IMR-90 (cell line): ENCODE data around the gene FARS2. TPM values are rescaled to one million over a fixed set of nuclear protein-coding genes. Genes with fewer than 3 reads are reported as not detected.

Experiments used
- ATAC-seq: fragments of 200-7000 bp; cut with Tn5 transposase; 2 replicates; pipeline ENCODE4 v1.9.1; 2020; ENCODE audit warnings: low read depth, mild to moderate bottlenecking, moderate library complexity
- BruUV-seq: library from RNA; stranded (reverse); fragments of 400-500 nt; replicated peaks from 2 replicates; lab custom pipeline; 2021; lab: Mats Ljungman, UMichigan
- CTCF ChIA-PET: fragments of 300-600 bp; formaldehyde crosslinking; extraction: SDS; loops from one replicate; lab custom pipeline; 2021; ENCODE audit warnings: antibody characterized with exemption; lab: Yijun Ruan, JAX
- POLR2A ChIA-PET: fragments of 300-600 bp; sonication (Branson Sonifier 250); formaldehyde crosslinking; loops from one replicate; lab custom pipeline; 2022; ENCODE audit warnings: antibody characterized with exemption; ENCODE audit not compliant: unreplicated experiment; lab: Charles Lee
- DNase-seq: peaks from one replicate; pipeline ENCODE4 v3.0.0; 2013
- H2AFZ ChIP-seq: replicated peaks from 2 replicates; pipeline ENCODE3; 2013; ENCODE audit warnings: low read length, mild to moderate bottlenecking; ENCODE audit not compliant: poor library complexity
- H2AK5ac ChIP-seq: 2 replicates; pipeline ENCODE4 v1.6.1; 2013; ENCODE audit warnings: low read depth, low read length, inconsistent platforms
- H2AK9ac ChIP-seq: replicated peaks from 2 replicates; pipeline ENCODE3; 2013; ENCODE audit warnings: mild to moderate bottlenecking, low read depth, low read length, moderate library complexity; ENCODE audit not compliant: poor library complexity
- H2BK120ac ChIP-seq: 2 replicates; pipeline ENCODE4 v1.6.1; 2013; ENCODE audit warnings: low read depth, low read length, inconsistent platforms
- H2BK15ac ChIP-seq: 3 replicates; pipeline ENCODE4 v1.6.1; 2013; ENCODE audit warnings: low read depth, low read length, inconsistent platforms
- H2BK20ac ChIP-seq: 2 replicates; pipeline ENCODE4 v1.6.1; 2013; ENCODE audit warnings: low read depth, mild to moderate bottlenecking, inconsistent platforms, low read length, moderate library complexity
- H2BK5ac ChIP-seq: 2 replicates; pipeline ENCODE4 v1.6.1; 2013; ENCODE audit warnings: mild to moderate bottlenecking, low read depth, low read length, inconsistent platforms; ENCODE audit not compliant: poor library complexity, severe bottlenecking
- H3K14ac ChIP-seq: replicated peaks from 2 replicates; pipeline ENCODE4 v1.6.1; 2013; ENCODE audit warnings: low read depth, low read length, inconsistent platforms
- H3K18ac ChIP-seq: 2 replicates; pipeline ENCODE4 v1.6.1; 2013; ENCODE audit warnings: low read depth, low read length, control low read depth
- H3K23ac ChIP-seq: 2 replicates; pipeline ENCODE4 v1.6.1; 2013; ENCODE audit warnings: low read depth, low read length, inconsistent platforms
- H3K27ac ChIP-seq: 2 replicates; pipeline ENCODE4 v1.5.1; 2013; ENCODE audit warnings: mild to moderate bottlenecking, control low read depth, low read length; ENCODE audit not compliant: insufficient read depth
- H3K27me3 ChIP-seq: 2 replicates; pipeline ENCODE4 v1.6.1; 2013; ENCODE audit warnings: low read length; ENCODE audit not compliant: control insufficient read depth, insufficient read depth
- H3K36me3 ChIP-seq: 2 replicates; pipeline ENCODE4 v1.6.1; 2013; ENCODE audit warnings: low read length, mixed read lengths; ENCODE audit not compliant: control insufficient read depth, insufficient read depth
- H3K4ac ChIP-seq: 2 replicates; pipeline ENCODE4 v1.6.1; 2013; ENCODE audit warnings: low read depth, low read length, inconsistent platforms
- H3K4me1 ChIP-seq: 2 replicates; pipeline ENCODE4 v1.6.1; 2013; ENCODE audit warnings: low read length, mixed read lengths; ENCODE audit not compliant: control insufficient read depth, insufficient read depth
- H3K4me2 ChIP-seq: 2 replicates; pipeline ENCODE4 v1.6.1; 2013; ENCODE audit warnings: low read depth, mild to moderate bottlenecking, control low read depth, low read length, moderate library complexity
- H3K4me3 ChIP-seq: 2 replicates; pipeline ENCODE4 v1.5.1; 2013; ENCODE audit warnings: low read depth, mild to moderate bottlenecking, control low read depth, low read length, moderate library complexity; ENCODE audit not compliant: insufficient read depth
- H3K56ac ChIP-seq: 2 replicates; pipeline ENCODE4 v1.6.1; 2013; ENCODE audit warnings: low read length, inconsistent platforms; ENCODE audit not compliant: insufficient read depth; ENCODE audit errors: extremely low read depth
- H3K79me1 ChIP-seq, 2 experiments: 2 replicates each; pipeline ENCODE4 v1.6.1; 2013; ENCODE audit warnings: low read length in 2 of 2, inconsistent platforms in 1 of 2, low read depth in 1 of 2
- H3K9ac ChIP-seq: 2 replicates; pipeline ENCODE4 v1.6.1; 2013; ENCODE audit warnings: low read depth, low read length, control low read depth
- H3K9me1 ChIP-seq: 2 replicates; pipeline ENCODE4 v1.6.1; 2013; ENCODE audit warnings: low read length, inconsistent platforms; ENCODE audit not compliant: insufficient read depth
- H3K9me3 ChIP-seq: 2 replicates; pipeline ENCODE4 v1.6.1; 2013; ENCODE audit warnings: low read length; ENCODE audit not compliant: control insufficient read depth, insufficient read depth
- H4K20me1 ChIP-seq: 2 replicates; pipeline ENCODE4 v1.6.1; 2013; ENCODE audit warnings: low read length, inconsistent platforms; ENCODE audit not compliant: insufficient read depth
- H4K5ac ChIP-seq: 2 replicates; pipeline ENCODE4 v1.6.1; 2013; ENCODE audit warnings: mild to moderate bottlenecking, low read depth, low read length, control low read depth
- H4K8ac ChIP-seq, 2 experiments: 2 replicates each; pipeline ENCODE4 v1.6.1; 2013; ENCODE audit warnings: low read depth in 2 of 2, low read length in 2 of 2, control low read depth in 1 of 2, inconsistent platforms in 1 of 2
- H4K91ac ChIP-seq: 2 replicates; pipeline ENCODE4 v1.6.1; 2013; ENCODE audit warnings: low read depth, low read length, inconsistent platforms; ENCODE audit not compliant: insufficient read depth
- BHLHE40 ChIP-seq: fragments of 150-350 bp; IDR thresholded peaks from 2 replicates; pipeline ENCODE4 v1.6.1; 2016; ENCODE audit warnings: mild to moderate bottlenecking, low read depth, low read length
- CEBPB ChIP-seq: IDR thresholded peaks from 2 replicates; pipeline ENCODE4 v1.6.1; 2012; ENCODE audit warnings: low read depth, low read length, improper control_type of control experiment
- CHD1 ChIP-seq: IDR thresholded peaks from 2 replicates; pipeline ENCODE4 v1.6.1; 2012; ENCODE audit warnings: low read depth, low read length, improper control_type of control experiment
- CTCF ChIP-seq: conservative IDR thresholded peaks from 2 replicates; pipeline ENCODE4 v1.5.1; 2012; ENCODE audit warnings: mild to moderate bottlenecking, low read depth, low read length, improper control_type of control experiment
- ELK1 ChIP-seq: fragments of 150-350 bp; IDR thresholded peaks from 2 replicates; pipeline ENCODE4 v1.6.1; 2016; ENCODE audit warnings: low read depth, mild to moderate bottlenecking, low read length, moderate library complexity, borderline replicate concordance
- FOS ChIP-seq: fragments of 150-350 bp; IDR thresholded peaks from 2 replicates; pipeline ENCODE4 v1.6.1; 2016; ENCODE audit warnings: low read depth, low read length
- MAZ ChIP-seq: IDR thresholded peaks from 2 replicates; pipeline ENCODE4 v1.6.1; 2012; ENCODE audit warnings: low read depth, mild to moderate bottlenecking, low read length, improper control_type of control experiment, moderate library complexity, borderline replicate concordance
- MXI1 ChIP-seq: IDR thresholded peaks from 2 replicates; pipeline ENCODE4 v1.6.1; 2012; ENCODE audit warnings: low read depth, mild to moderate bottlenecking, low read length, moderate library complexity, borderline replicate concordance
- NFE2L2 ChIP-seq: fragments of 150-350 bp; IDR thresholded peaks from 2 replicates; pipeline ENCODE4 v1.6.1; 2016; ENCODE audit warnings: low read depth, mild to moderate bottlenecking, low read length
- POLR2A ChIP-seq: IDR thresholded peaks from 2 replicates; pipeline ENCODE4 v1.6.1; 2012; ENCODE audit warnings: mild to moderate bottlenecking, low read depth, low read length
- RAD21 ChIP-seq: IDR thresholded peaks from 2 replicates; pipeline ENCODE4 v1.6.1; 2012; ENCODE audit warnings: low read length, improper control_type of control experiment
- RCOR1 ChIP-seq: IDR thresholded peaks from 2 replicates; pipeline ENCODE4 v1.6.1; 2012; ENCODE audit warnings: mild to moderate bottlenecking, low read length, improper control_type of control experiment; ENCODE audit not compliant: insufficient replicate concordance
- RFX5 ChIP-seq: IDR thresholded peaks from 2 replicates; pipeline ENCODE4 v1.8.0; 2012; ENCODE audit warnings: low read depth, mild to moderate bottlenecking, low read length, moderate library complexity
- SMC3 ChIP-seq: fragments of 150-350 bp; IDR thresholded peaks from 2 replicates; pipeline ENCODE4 v1.6.1; 2016; ENCODE audit warnings: low read depth, mild to moderate bottlenecking, antibody characterized with exemption, low read length, moderate library complexity
- USF2 ChIP-seq: fragments of 150-350 bp; IDR thresholded peaks from 2 replicates; pipeline ENCODE4 v1.6.1; 2017; ENCODE audit warnings: mild to moderate bottlenecking, antibody characterized with exemption, low read length, low read depth
- WGBS, 2 experiments: methylation state at CpG; one replicate each; pipeline versions ENCODE4 v1.1.5 to v1.1.7; 2013; ENCODE audit warnings: missing lambda C conversion rate in 2 of 2; ENCODE audit not compliant: insufficient read length in 1 of 2; ENCODE audit errors: extremely low coverage in 2 of 2; 5-methylcytosine and 5-hydroxymethylcytosine counted together
- dilution Hi-C: fragments of 300-500 bp; cut with HindIII; formaldehyde crosslinking; loops from one replicate; pipeline ENCODE4 v1.14.3; 2018; ENCODE audit warnings: low sequenced_read_pairs; ENCODE audit not compliant: unreplicated experiment
- in situ Hi-C: fragments of 300-500 bp; cut with MboI; formaldehyde crosslinking; loops from 3 replicates; pipeline ENCODE4 v1.14.3; 2019; ENCODE audit warnings: low sequenced_read_pairs, inconsistent platforms, mixed read lengths
- intact Hi-C: fragments of 100-400 bp; cut with micrococcal nuclease; formaldehyde crosslinking; loops from 2 replicates; pipeline ENCODE4 v1.10.0; 2022
- polyA plus RNA-seq, 3 experiments: library from polyadenylated mRNA; depleted of rRNA; stranded (reverse); fragments of >200 nt; gene quantifications; 2 replicates each; pipeline ENCODE4 v1.2.3, GENCODE V29; 2012; ENCODE audit warnings: low replicate concordance in 1 of 3
- total RNA-seq: library from RNA; depleted of rRNA; stranded (reverse); fragments of >200 nt; gene quantifications from 2 replicates; pipeline ENCODE4 v1.2.3, GENCODE V29; 2012

Gene FARS2
- total and polyA plus RNA-seq, 2 of the 4 experiments (the other 2 are of a cell fraction): 12.1 to 28.9 TPM

- Histone ChIP-seq H2BK5ac (no peak overlapping the region), H2AFZ (no peak overlapping the region), H4K91ac (no peak overlapping the region), H3K4me3 (no peak overlapping the region), H3K23ac (no peak overlapping the region), H3K4me1 (no peaks in the 10 kb centered on the region; the same call in 1 of the 2 replicates), H3K14ac (no peak overlapping the region), H2AK5ac (no peak overlapping the region), H2AK9ac (peak overlapping the region; percentile 5), H2BK120ac (no peak overlapping the region), H4K20me1 (no peaks in the 10 kb centered on the region), H3K56ac (no peak overlapping the region), H3K27ac (no peak overlapping the region), H3K27me3 (no peaks in the 10 kb centered on the region), H3K36me3 (no peaks in the 10 kb centered on the region), H3K9ac (no peak overlapping the region), H3K18ac (no peak overlapping the region), H3K4ac (no peak overlapping the region), H4K5ac (no peak overlapping the region), H3K9me3 (no peaks in the 10 kb centered on the region), H3K9me1 (no peaks in the 10 kb centered on the region; the same call in 1 of the 2 replicates), H4K8ac (no peak overlapping the region), H3K79me1 (peaks cover 0 to 3% of the 10 kb centered on the region in 2 experiments; a peak in 2 of 4 replicates), H2BK15ac (no peak overlapping the region), H2BK20ac (no peak overlapping the region), H3K4me2 (no peak overlapping the region)
- DNase-seq (no peak), ATAC-seq (no peak)
- in situ Hi-C loops: loop anchor here (25.0 kb wide), 1 partner anchor 537 kb away; no protein-coding TSS in a partner anchor
- dilution Hi-C loops: no loop called here
- TF ChIP-seq RCOR1: no peak
- no peak for TF ChIP-seq CHD1
- TF ChIP-seq SMC3: no peak
- no peak for TF ChIP-seq USF2
- no peak for TF ChIP-seq CEBPB
- TF ChIP-seq MXI1: no peak
- TF ChIP-seq POLR2A: no peak
- no peak for TF ChIP-seq RFX5
- no peak for TF ChIP-seq CTCF
- TF ChIP-seq MAZ: no peak
- TF ChIP-seq RAD21: no peak
- no peak for TF ChIP-seq BHLHE40
- TF ChIP-seq FOS: no peak
- no peak for TF ChIP-seq NFE2L2
- no peak for TF ChIP-seq ELK1
- ChIA-PET POLR2A (no interaction called here), CTCF (no interaction called here)
- BruUV-seq: no TSS peak
- no CpG with 5 or more reads among the region's 3 CpGs for WGBS, 2 experiments
- intact Hi-C loops: no loop called here
Measured at GRCh38 chr6:5450073-5450472, 188.8 kb downstream of the FARS2 start.
